Activated naive CD8-positive, alpha-beta T cell treated with anti-CD3 and anti-CD28 coated beads for 36 hours (primary cell): Measurements from ENCODE around the gene SENP3. TPM values are rescaled to one million over a fixed set of nuclear protein-coding genes. Genes with fewer than 3 reads are reported as not detected.
"Not testable (repeated sequence)": the region's sequence is repeated elsewhere in the genome, so short reads cannot be mapped to it uniquely, and the experiment has no call there.

Source experiments
- DNase-seq: peaks from one replicate; pipeline ENCODE4 v3.0.0; 2021
- H3K27ac Mint-ChIP-seq: one replicate; pipeline ENCODE4 v1.8.0; 2022; ENCODE audit warnings: mild to moderate bottlenecking, moderate library complexity, mixed read lengths
- H3K27me3 Mint-ChIP-seq: one replicate; pipeline ENCODE4 v1.8.0; 2022; ENCODE audit warnings: mild to moderate bottlenecking, mixed read lengths
- H3K36me3 Mint-ChIP-seq: one replicate; pipeline ENCODE4 v1.8.0; 2021; ENCODE audit warnings: mild to moderate bottlenecking, mixed read lengths
- H3K4me1 Mint-ChIP-seq: one replicate; pipeline ENCODE4 v1.8.0; 2021; ENCODE audit warnings: mixed read lengths
- H3K4me3 Mint-ChIP-seq: one replicate; pipeline ENCODE4 v1.8.0; 2022; ENCODE audit warnings: mild to moderate bottlenecking, moderate library complexity, mixed read lengths
- H3K9me3 Mint-ChIP-seq: one replicate; pipeline ENCODE4 v1.8.0; 2022; ENCODE audit warnings: mixed read lengths
- total RNA-seq, 2 experiments: library from RNA; stranded (reverse); gene quantifications; one replicate each; pipeline ENCODE4 v1.2.3, GENCODE V29; 2021

The SENP3 gene
- total RNA-seq, 2 experiments from 2014 or later: 96.5 to 100 TPM

DNA sequence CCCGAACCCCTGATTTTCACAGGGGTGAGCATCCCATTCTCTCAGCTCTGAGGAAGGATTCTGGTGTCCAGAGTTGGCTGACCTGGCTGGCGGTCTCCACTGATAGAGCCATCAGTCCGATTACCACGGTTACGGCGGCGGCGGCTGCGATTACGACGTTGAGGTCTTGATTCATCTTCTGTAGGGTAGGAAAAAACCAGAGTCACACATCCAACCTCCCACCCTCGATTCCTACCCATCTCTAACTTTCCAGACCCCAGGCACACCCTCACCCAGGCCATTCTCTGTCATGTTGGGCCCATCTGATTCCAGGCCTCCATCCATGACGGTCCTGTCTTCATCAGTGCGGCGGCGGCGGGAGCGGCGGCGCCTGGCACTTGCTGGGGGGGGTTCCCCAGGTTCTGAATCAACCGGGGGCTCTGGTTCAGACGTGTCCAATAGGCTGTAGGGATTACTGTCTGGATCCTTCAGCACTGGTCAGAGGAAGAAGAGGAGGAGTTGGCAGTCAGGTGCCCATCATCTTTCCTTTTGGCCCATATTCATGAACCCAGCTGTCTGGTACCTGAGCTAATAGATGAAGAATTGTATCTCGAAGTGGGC, 30.8 kb downstream of the SENP3 start:
- no peak for DNase-seq
- peaks cover 2% of the 10 kb centered on the region for H3K4me1 Mint-ChIP-seq
- no peaks in the 10 kb centered on the region for H3K9me3 Mint-ChIP-seq
- no peaks in the 10 kb centered on the region for H3K27me3 Mint-ChIP-seq
- H3K4me3 Mint-ChIP-seq: no peak overlapping the region
- no peak overlapping the region for H3K27ac Mint-ChIP-seq
- peaks cover 20% of the 10 kb centered on the region for H3K36me3 Mint-ChIP-seq

DNA sequence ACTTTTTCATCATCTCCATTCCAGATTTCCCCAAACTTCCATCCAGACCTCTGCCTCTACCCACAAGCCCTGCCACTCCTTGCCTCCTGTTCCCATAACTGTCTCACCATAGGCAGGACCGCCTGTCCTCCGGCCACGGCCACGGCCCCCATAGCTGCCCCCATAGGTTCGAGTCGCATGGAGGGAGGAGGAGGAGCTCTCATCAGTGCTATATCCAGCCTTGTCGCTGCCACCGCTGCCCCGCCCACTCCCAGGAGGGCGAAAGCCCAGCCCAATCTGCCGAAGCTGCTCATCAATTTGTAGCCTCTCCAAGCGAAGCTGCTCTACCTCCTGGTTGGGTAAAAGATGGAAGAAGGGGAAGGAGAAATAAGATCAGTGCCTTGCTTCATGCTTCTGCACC, 31.6 kb downstream of the SENP3 start:
- Mint-ChIP-seq H3K4me1 (peaks cover 2% of the 10 kb centered on the region), H3K27ac (no peak overlapping the region), H3K36me3 (peaks cover 18% of the 10 kb centered on the region), H3K4me3 (no peak overlapping the region), H3K27me3 (no peaks in the 10 kb centered on the region), H3K9me3 (no peaks in the 10 kb centered on the region)
- no peak for DNase-seq

DNA sequence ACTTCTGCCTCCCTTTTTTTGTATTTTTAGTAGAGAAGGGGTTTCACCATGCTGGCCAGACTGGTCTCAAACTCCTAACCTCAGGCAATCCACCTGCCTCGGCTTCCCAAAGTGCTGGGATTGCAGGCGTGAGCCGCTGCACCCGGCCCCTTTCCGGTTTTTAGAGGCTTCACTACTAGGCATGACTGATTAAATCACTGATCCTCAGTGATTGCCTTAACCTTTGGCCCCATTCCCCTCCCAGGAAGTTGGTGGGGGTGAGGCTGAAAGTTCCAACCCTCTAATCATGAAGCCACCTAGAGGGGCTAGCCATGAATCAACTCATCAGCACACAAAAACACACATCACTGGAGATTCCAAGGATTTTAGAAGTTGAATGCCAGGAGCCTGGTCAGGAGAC, 35.8 kb downstream of the SENP3 start:
- H3K27me3 Mint-ChIP-seq, H3K4me1 Mint-ChIP-seq, DNase-seq, H3K4me3 Mint-ChIP-seq, H3K27ac Mint-ChIP-seq, H3K9me3 Mint-ChIP-seq: not testable (repeated sequence)
- peaks cover 23% of the 10 kb centered on the region for H3K36me3 Mint-ChIP-seq

GRCh38 chr17:7606280-7606679, 44.6 kb downstream of the SENP3 start:
- no peak overlapping the region for H3K27ac Mint-ChIP-seq
- DNase-seq: no peak
- H3K4me3 Mint-ChIP-seq: no peak overlapping the region
- no peaks in the 10 kb centered on the region for H3K9me3 Mint-ChIP-seq
- H3K36me3 Mint-ChIP-seq: peaks cover 29% of the 10 kb centered on the region
- peaks cover 17% of the 10 kb centered on the region for H3K4me1 Mint-ChIP-seq
- no peaks in the 10 kb centered on the region for H3K27me3 Mint-ChIP-seq

DNA sequence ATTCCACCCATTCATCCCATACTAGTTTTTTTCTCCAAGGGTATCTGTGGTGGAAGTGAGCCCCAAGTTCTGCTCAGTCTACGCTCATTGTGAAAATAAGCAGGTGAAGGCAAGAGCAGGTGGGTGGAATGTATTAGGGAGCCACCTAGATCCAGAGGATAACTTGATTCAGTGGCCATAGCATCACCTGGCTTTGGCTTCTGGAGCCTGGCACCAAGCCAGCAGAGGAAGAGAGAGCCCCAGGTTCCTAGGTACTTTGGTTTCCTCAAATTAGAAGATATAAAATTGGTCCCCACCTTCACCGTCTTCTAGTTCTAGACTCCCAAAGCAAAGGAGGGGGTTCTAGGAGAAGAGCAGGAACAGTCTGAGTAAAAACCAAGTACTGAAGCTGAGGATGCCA, 48.9 kb downstream of the SENP3 start:
- no peaks in the 10 kb centered on the region for H3K27me3 Mint-ChIP-seq
- no peak overlapping the region for H3K27ac Mint-ChIP-seq
- peaks cover 28% of the 10 kb centered on the region for H3K36me3 Mint-ChIP-seq
- H3K4me1 Mint-ChIP-seq: peaks cover 41% of the 10 kb centered on the region
- H3K9me3 Mint-ChIP-seq: no peaks in the 10 kb centered on the region
- no peak overlapping the region for H3K4me3 Mint-ChIP-seq
- no peak for DNase-seq

DNA sequence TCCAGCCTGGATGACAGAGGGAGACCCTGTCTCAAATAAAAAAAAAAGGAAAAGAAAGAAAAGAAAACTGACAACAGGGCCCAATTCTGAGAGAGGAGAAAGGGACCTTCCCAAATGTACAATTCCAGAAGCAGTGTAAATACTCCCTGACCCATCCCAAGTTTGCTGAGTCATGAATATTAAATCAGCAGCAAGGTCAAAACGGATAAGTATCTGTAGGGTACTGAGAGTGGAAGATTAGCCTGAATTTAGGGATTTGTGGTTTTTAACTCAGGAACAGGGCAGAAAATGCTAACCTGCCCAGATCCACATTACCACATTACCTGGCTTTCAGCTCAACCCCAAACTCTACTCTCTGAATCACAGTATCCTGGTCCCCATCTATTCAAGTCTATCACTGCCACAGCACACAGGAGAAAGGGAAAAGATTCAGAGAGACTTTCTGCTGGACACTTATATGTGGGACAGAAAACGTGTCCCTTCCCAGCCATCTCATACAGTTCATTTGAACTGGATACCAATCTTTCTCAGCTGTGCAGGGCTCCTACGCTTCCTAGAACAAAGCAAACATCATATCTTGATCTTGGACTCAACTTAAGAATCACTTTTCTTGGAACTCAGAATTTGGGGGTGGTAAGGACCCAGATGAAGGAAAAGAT, 50.0 kb downstream of the SENP3 start:
- Mint-ChIP-seq H3K4me1 (peaks cover 38% of the 10 kb centered on the region), H3K27me3 (no peaks in the 10 kb centered on the region), H3K4me3 (peak overlapping the region; percentile 57), H3K36me3 (peaks cover 24% of the 10 kb centered on the region), H3K27ac (no peak overlapping the region), H3K9me3 (no peaks in the 10 kb centered on the region)
- DNase-seq: no peak

GRCh38 chr17:7612294-7612640, 50.5 kb downstream of the SENP3 start:
- Mint-ChIP-seq H3K4me3 (peak overlapping the region; percentile 57), H3K36me3 (peaks cover 24% of the 10 kb centered on the region), H3K27ac (no peak overlapping the region), H3K9me3 (no peaks in the 10 kb centered on the region), H3K27me3 (no peaks in the 10 kb centered on the region), H3K4me1 (peaks cover 38% of the 10 kb centered on the region)
- DNase-seq: no peak

GRCh38 chr17:7613769-7614424, 52.2 kb downstream of the SENP3 start:
- Mint-ChIP-seq H3K36me3 (peaks cover 24% of the 10 kb centered on the region), H3K4me3 (peak overlapping the region; percentile 90), H3K4me1 (peaks cover 38% of the 10 kb centered on the region), H3K27me3 (no peaks in the 10 kb centered on the region), H3K27ac (peak overlapping the region; percentile 82), H3K9me3 (no peaks in the 10 kb centered on the region)
- no peak for DNase-seq

- DNase-seq: peak; percentile 99
- Mint-ChIP-seq H3K27ac (peak within 1 kb of the TSS; percentile 87), H3K9me3 (no peaks in the 10 kb centered on the region), H3K27me3 (no peaks in the 10 kb centered on the region), H3K4me1 (peaks cover 34% of the 10 kb centered on the region), H3K36me3 (peaks cover 22% of the 10 kb centered on the region), H3K4me3 (peak within 1 kb of the TSS; percentile 90)
Observed at GRCh38 chr17:7614425-7615264, 52.9 kb downstream of the SENP3 start, which contains the start of gene FXR2. TSS of gene FXR2 (minus strand) at chr17:7614897. CDS start at chr17:7614532, 365 bp downstream.

DNA sequence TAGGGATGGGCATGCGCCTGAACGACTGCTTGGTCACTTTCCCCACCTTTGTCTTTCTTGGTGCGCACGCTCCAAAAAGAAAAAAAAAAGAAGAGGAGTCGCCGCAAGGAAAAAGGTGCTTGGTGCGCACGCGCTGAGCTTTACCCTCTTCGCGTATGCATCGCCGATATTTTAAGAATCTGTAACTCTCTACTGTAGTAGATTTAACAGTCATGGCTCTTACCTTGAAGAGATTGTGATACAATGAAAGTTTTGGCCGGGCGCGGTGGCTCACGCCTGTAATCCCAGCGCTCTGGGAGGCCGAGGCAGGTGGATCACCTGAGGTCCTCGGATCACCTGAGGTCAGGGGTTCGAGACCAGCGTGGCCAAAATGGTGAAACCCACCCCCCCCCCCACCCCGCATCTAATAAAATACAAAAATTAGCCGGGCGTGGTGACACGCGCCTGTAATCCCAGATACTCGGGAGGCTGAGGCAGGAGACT, 53.6 kb downstream of the SENP3 start:
- no peaks in the 10 kb centered on the region for H3K27me3 Mint-ChIP-seq
- peak overlapping the region; percentile 80 for H3K4me3 Mint-ChIP-seq
- peak overlapping the region; percentile 87 for H3K27ac Mint-ChIP-seq
- peaks cover 22% of the 10 kb centered on the region for H3K36me3 Mint-ChIP-seq
- peaks cover 32% of the 10 kb centered on the region for H3K4me1 Mint-ChIP-seq
- no peak for DNase-seq
- H3K9me3 Mint-ChIP-seq: no peaks in the 10 kb centered on the region

DNA sequence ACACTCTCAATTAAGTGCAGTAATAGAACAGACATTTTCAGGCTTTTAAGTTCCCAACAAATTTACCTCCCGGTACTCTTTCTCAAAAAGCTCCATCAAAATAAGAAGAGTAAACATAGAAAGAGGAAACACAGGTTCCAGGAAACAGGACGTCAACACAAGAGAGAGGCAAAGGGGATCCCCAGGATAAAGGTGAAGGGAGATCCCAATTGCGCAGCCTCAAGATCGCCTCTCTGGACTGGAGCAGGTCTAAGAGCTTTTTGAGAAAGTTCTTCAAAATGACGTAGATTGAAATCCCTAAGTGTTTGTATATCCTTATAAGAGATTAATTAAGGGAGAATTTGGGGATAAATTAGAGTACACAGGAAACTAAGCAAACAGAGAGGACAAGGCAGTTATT, 56.9 kb downstream of the SENP3 start:
- Mint-ChIP-seq H3K4me3 (no peak overlapping the region), H3K4me1 (peaks cover 4% of the 10 kb centered on the region), H3K27ac (no peak overlapping the region), H3K36me3 (peaks cover 2% of the 10 kb centered on the region), H3K9me3 (no peaks in the 10 kb centered on the region), H3K27me3 (no peaks in the 10 kb centered on the region)
- no peak for DNase-seq

DNA sequence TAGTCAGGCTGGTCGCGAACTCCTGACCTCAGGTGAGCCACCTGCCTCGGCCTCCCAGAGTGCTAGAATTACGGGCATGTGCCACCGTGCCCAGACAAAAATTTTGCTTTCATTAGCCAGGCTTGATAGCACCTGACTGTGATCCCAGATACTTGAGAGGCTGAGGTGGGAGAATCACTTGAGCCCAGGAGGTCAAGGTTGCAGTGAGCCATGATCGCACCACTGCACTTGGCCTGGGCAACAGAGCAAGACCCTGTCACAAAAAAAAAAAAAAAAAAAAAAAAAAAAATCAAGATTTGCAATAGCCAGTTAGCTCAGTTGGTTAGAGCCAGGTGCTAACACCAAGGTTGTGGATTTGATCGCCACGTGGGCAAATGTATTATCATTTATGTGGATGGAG, 59.1 kb downstream of the SENP3 start:
- H3K27me3 Mint-ChIP-seq: no peaks in the 10 kb centered on the region
- no peak overlapping the region for H3K27ac Mint-ChIP-seq
- H3K9me3 Mint-ChIP-seq: no peaks in the 10 kb centered on the region
- no peaks in the 10 kb centered on the region for H3K4me1 Mint-ChIP-seq
- no peak for DNase-seq
- H3K4me3 Mint-ChIP-seq: no peak overlapping the region
- H3K36me3 Mint-ChIP-seq: no peaks in the 10 kb centered on the region
